Measurements from ENCODE around the gene ADARB2.

- TF ChIP-seq CTCF (IDR thresholded peaks at IDR 0.05; ENCODE audit: insufficient read depth, low read length): no peak
- no peak for TF ChIP-seq POLR2AphosphoS5 (IDR thresholded peaks at IDR 0.05; ENCODE audit: low read depth)
- TF ChIP-seq GABPA (IDR thresholded peaks at IDR 0.05; ENCODE audit: low read depth): no peak
- no peak for TF ChIP-seq REST (IDR thresholded peaks at IDR 0.05; ENCODE audit: insufficient replicate concordance, low read depth)
- TF ChIP-seq SPI1 (IDR thresholded peaks at IDR 0.05; ENCODE audit: borderline replicate concordance, low read depth): no peak
Measured at GRCh38 chr10:1418031-1418550, 319.2 kb downstream of the ADARB2 start.

Measured in HL-60 (cell line).